ENCODE data around the gene CDK19. TPM values are rescaled to one million over a fixed set of nuclear protein-coding genes. Genes with fewer than 3 reads are reported as not detected.

The CDK19 gene
- total RNA-seq, 1 experiment from 2014 or later = 11.7 TPM

GRCh38 chr6:110618591-110619267 is 196.5 kb downstream of the CDK19 start (continued):
- TF ChIP-seq, protein P1, sequence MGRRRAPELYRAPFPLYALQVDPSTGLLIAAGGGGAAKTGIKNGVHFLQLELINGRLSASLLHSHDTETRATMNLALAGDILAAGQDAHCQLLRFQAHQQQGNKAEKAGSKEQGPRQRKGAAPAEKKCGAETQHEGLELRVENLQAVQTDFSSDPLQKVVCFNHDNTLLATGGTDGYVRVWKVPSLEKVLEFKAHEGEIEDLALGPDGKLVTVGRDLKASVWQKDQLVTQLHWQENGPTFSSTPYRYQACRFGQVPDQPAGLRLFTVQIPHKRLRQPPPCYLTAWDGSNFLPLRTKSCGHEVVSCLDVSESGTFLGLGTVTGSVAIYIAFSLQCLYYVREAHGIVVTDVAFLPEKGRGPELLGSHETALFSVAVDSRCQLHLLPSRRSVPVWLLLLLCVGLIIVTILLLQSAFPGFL (CRISPR knock-in tag; IDR thresholded peaks at IDR 0.05; ENCODE audit: borderline replicate concordance) = no peak
- no peak for TF ChIP-seq NFE2L1 (CRISPR knock-in tag; IDR thresholded peaks at IDR 0.05)

DNA sequence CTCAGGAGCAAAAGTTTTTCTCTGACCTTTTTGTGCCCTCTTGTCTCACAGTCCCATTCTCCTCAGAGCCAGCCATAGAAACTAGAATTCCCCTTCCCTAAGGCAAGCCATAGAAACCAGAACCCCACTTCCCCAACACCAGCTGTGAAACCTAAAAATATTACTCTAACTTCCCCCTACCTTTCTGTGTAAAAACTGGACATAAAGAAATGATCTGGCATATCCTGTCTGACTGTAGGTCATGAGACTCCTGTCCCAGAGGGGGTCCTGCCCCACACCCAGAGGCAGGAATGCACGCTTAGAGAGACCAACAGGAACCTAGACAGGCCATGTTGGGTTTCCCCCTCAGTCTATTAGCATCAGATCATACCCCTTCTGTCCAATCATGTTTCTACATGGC is 198.2 kb downstream of the CDK19 start:
- H3K36me3 Mint-ChIP-seq = peaks cover 5% of the 10 kb centered on the region

More for the DNA sequence above, 198.2 kb downstream of the CDK19 start:
- no peaks in the 10 kb centered on the region for H3K9me3 Mint-ChIP-seq
- TF ChIP-seq, protein P2, sequence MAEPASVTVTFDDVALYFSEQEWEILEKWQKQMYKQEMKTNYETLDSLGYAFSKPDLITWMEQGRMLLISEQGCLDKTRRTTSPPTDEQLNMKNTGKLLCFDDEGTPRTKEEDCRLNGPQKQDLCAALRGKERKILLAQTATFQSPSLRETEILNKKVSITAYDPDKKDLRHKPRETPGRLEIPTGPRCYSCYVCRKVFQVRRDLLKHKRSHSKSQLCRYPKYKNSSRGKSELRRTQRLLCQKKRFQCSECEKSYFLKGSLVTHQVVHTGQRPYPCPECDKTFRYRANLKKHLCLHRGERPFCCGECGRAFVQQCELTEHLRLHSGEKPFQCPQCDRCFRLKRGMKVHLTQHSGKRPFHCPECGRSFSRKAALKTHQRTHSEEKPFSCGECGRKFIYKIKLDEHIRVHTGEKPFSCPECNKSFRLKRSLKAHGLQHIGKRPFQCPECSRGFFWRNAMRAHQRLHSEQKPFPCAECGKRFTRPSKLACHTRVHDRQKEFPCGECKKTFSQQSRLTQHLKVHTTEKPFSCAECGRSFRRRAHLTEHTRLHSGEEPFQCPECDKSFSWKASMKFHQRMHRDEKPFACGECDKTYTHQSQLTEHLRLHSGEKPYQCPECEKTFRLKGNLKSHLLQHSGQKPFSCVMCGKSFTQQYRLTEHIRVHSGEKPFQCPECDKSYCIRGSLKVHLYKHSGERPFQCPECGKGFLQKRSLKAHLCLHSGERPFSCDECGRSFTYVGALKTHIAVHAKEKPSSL (CRISPR knock-in tag; conservative IDR thresholded peaks at IDR 0.05) = no peak
- TF ChIP-seq GTF2I (CRISPR knock-in tag; conservative IDR thresholded peaks at IDR 0.05) (no peak), PRRX2 (CRISPR knock-in tag; IDR thresholded peaks at IDR 0.05) (no peak), ZBTB21 (CRISPR knock-in tag; IDR thresholded peaks at IDR 0.05; ENCODE audit: borderline replicate concordance) (no peak), GABPB1 (CRISPR knock-in tag; IDR thresholded peaks at IDR 0.05) (no peak), TCF7 (CRISPR knock-in tag; IDR thresholded peaks at IDR 0.05; ENCODE audit: low read depth) (no peak), ZNF671 (CRISPR knock-in tag; IDR thresholded peaks at IDR 0.05) (no peak), FOXK1 (CRISPR knock-in tag; IDR thresholded peaks at IDR 0.05) (no peak), HMGA2 (CRISPR knock-in tag; IDR thresholded peaks at IDR 0.05) (no peak), OVOL2 (CRISPR knock-in tag; IDR thresholded peaks at IDR 0.05; ENCODE audit: borderline replicate concordance) (no peak)
- TF ChIP-seq, protein P3, sequence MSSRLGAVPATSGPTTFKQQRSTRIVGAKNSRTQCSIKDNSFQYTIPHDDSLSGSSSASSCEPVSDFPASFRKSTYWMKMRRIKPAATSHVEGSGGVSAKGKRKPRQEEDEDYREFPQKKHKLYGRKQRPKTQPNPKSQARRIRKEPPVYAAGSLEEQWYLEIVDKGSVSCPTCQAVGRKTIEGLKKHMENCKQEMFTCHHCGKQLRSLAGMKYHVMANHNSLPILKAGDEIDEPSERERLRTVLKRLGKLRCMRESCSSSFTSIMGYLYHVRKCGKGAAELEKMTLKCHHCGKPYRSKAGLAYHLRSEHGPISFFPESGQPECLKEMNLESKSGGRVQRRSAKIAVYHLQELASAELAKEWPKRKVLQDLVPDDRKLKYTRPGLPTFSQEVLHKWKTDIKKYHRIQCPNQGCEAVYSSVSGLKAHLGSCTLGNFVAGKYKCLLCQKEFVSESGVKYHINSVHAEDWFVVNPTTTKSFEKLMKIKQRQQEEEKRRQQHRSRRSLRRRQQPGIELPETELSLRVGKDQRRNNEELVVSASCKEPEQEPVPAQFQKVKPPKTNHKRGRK (CRISPR knock-in tag; IDR thresholded peaks at IDR 0.05; ENCODE audit: borderline replicate concordance) = no peak
- TF ChIP-seq, protein P4, sequence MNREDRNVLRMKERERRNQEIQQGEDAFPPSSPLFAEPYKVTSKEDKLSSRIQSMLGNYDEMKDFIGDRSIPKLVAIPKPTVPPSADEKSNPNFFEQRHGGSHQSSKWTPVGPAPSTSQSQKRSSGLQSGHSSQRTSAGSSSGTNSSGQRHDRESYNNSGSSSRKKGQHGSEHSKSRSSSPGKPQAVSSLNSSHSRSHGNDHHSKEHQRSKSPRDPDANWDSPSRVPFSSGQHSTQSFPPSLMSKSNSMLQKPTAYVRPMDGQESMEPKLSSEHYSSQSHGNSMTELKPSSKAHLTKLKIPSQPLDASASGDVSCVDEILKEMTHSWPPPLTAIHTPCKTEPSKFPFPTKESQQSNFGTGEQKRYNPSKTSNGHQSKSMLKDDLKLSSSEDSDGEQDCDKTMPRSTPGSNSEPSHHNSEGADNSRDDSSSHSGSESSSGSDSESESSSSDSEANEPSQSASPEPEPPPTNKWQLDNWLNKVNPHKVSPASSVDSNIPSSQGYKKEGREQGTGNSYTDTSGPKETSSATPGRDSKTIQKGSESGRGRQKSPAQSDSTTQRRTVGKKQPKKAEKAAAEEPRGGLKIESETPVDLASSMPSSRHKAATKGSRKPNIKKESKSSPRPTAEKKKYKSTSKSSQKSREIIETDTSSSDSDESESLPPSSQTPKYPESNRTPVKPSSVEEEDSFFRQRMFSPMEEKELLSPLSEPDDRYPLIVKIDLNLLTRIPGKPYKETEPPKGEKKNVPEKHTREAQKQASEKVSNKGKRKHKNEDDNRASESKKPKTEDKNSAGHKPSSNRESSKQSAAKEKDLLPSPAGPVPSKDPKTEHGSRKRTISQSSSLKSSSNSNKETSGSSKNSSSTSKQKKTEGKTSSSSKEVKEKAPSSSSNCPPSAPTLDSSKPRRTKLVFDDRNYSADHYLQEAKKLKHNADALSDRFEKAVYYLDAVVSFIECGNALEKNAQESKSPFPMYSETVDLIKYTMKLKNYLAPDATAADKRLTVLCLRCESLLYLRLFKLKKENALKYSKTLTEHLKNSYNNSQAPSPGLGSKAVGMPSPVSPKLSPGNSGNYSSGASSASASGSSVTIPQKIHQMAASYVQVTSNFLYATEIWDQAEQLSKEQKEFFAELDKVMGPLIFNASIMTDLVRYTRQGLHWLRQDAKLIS (CRISPR knock-in tag; IDR thresholded peaks at IDR 0.05; ENCODE audit: borderline replicate concordance) = no peak
- TF ChIP-seq, protein P5, sequence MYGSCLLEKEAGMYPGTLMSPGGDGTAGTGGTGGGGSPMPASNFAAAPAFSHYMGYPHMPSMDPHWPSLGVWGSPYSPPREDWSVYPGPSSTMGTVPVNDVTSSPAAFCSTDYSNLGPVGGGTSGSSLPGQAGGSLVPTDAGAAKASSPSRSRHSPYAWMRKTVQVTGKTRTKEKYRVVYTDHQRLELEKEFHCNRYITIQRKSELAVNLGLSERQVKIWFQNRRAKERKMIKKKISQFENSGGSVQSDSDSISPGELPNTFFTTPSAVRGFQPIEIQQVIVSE (CRISPR knock-in tag; IDR thresholded peaks at IDR 0.05; ENCODE audit: borderline replicate concordance) = no peak
- ChIA-PET POLR2A (no interaction called here), CTCF (interaction anchor here (0.8 kb wide), 1 partner anchor 30 kb away, joined by 3 read pairs; no protein-coding TSS in a partner anchor)
- H3K4me3 Mint-ChIP-seq = no peak overlapping the region
- no peaks in the 10 kb centered on the region for H3K27me3 Mint-ChIP-seq (ENCODE audit: low read depth)
- H3K4me1 Mint-ChIP-seq = peaks cover 41% of the 10 kb centered on the region
- ATAC-seq (no peak), DNase-seq (ENCODE audit: low spot score) (no peak)
- no peak overlapping the region for H3K27ac Mint-ChIP-seq

Data from WTC11 (cell line).